Subcutaneous abdominal adipose tissue (tissue), 5 donors: Measurements from ENCODE around the gene CBL.
A peak's percentile ranks its signal among the peaks of the same experiment; 100 is the strongest.

ENCODE experiments used
- H3K27ac ChIP-seq: one replicate; pipeline ENCODE4 v1.7.0; 2013; ENCODE audit warnings: low read depth, mild to moderate bottlenecking, inconsistent platforms, low read length, moderate library complexity
- H3K27me3 ChIP-seq, 5 donors: one replicate each; pipeline ENCODE4 v1.7.0; 2013; ENCODE audit warnings: low read length in 5 of 5, inconsistent platforms in 1 of 5; ENCODE audit not compliant: control insufficient read depth in 5 of 5, insufficient read depth in 4 of 5
- H3K36me3 ChIP-seq, 5 donors: one replicate each; pipeline ENCODE4 v1.7.0; 2013; ENCODE audit warnings: low read length in 5 of 5; ENCODE audit not compliant: control insufficient read depth in 5 of 5, insufficient read depth in 5 of 5
- H3K4me1 ChIP-seq, 5 donors: one replicate each; pipeline ENCODE4 v1.7.0; 2013; ENCODE audit warnings: low read length in 5 of 5, mild to moderate bottlenecking in 3 of 5, moderate library complexity in 1 of 5; ENCODE audit not compliant: control insufficient read depth in 5 of 5, insufficient read depth in 5 of 5
- H3K4me3 ChIP-seq, 5 donors: one replicate each; pipeline ENCODE4 v1.7.0; 2013; ENCODE audit warnings: low read length in 5 of 5, low read depth in 1 of 5
- H3K9ac ChIP-seq, 5 donors: one replicate each; pipeline ENCODE4 v1.7.0; 2013; ENCODE audit warnings: low read length in 5 of 5, mild to moderate bottlenecking in 4 of 5, moderate library complexity in 3 of 5
- H3K9me3 ChIP-seq, 5 donors: one replicate each; pipeline ENCODE4 v1.7.0; 2013; ENCODE audit warnings: low read length in 5 of 5; ENCODE audit not compliant: control insufficient read depth in 5 of 5
- donor health status: healthy.
- donor health status: healthy.
- donor health status: healthy.
- donor health status: healthy.
- donor health status: healthy.

Gene CBL

GRCh38 chr11:119347940-119348605 lies 141.9 kb downstream of the CBL start:
- H3K4me1 ChIP-seq = peaks cover 4 to 29% (median 23%) of the 10 kb centered on the region in 5 donors
- H3K9ac ChIP-seq = no peak overlapping the region
- no peaks in the 10 kb centered on the region for H3K36me3 ChIP-seq
- H3K27me3 ChIP-seq = no peaks in the 10 kb centered on the region
- H3K27ac ChIP-seq = peak overlapping the region; percentile 43
- no peaks in the 10 kb centered on the region for H3K9me3 ChIP-seq
- no peak overlapping the region for H3K4me3 ChIP-seq

GRCh38 chr11:119350302-119350701 lies 144.2 kb downstream of the CBL start:
- H3K4me1 ChIP-seq = peaks cover 0 to 22% (median 15%) of the 10 kb centered on the region in 5 donors
- no peak overlapping the region for H3K27ac ChIP-seq
- no peaks in the 10 kb centered on the region for H3K36me3 ChIP-seq
- H3K4me3 ChIP-seq = no peak overlapping the region
- no peaks in the 10 kb centered on the region for H3K27me3 ChIP-seq
- H3K9ac ChIP-seq = no peak overlapping the region
- H3K9me3 ChIP-seq = no peaks in the 10 kb centered on the region

- no peaks in the 10 kb centered on the region for H3K36me3 ChIP-seq
- H3K9ac ChIP-seq = no peak overlapping the region
- H3K27ac ChIP-seq = no peak overlapping the region
- no peaks in the 10 kb centered on the region for H3K27me3 ChIP-seq
- peaks cover 0 to 22% (median 18%) of the 10 kb centered on the region in 5 donors for H3K4me1 ChIP-seq
- H3K9me3 ChIP-seq = no peaks in the 10 kb centered on the region
- no peak overlapping the region for H3K4me3 ChIP-seq
Measured at GRCh38 chr11:119351232-119351631, 145.1 kb downstream of the CBL start.

- Histone ChIP-seq H3K4me3 (no peak overlapping the region), H3K9ac (no peak overlapping the region), H3K9me3 (no peaks in the 10 kb centered on the region), H3K36me3 (no peaks in the 10 kb centered on the region), H3K27me3 (no peaks in the 10 kb centered on the region), H3K27ac (no peak overlapping the region), H3K4me1 (peaks cover 0 to 12% (median 8%) of the 10 kb centered on the region in 5 donors)
Measured at GRCh38 chr11:119352857-119353260, 146.7 kb downstream of the CBL start.

DNA sequence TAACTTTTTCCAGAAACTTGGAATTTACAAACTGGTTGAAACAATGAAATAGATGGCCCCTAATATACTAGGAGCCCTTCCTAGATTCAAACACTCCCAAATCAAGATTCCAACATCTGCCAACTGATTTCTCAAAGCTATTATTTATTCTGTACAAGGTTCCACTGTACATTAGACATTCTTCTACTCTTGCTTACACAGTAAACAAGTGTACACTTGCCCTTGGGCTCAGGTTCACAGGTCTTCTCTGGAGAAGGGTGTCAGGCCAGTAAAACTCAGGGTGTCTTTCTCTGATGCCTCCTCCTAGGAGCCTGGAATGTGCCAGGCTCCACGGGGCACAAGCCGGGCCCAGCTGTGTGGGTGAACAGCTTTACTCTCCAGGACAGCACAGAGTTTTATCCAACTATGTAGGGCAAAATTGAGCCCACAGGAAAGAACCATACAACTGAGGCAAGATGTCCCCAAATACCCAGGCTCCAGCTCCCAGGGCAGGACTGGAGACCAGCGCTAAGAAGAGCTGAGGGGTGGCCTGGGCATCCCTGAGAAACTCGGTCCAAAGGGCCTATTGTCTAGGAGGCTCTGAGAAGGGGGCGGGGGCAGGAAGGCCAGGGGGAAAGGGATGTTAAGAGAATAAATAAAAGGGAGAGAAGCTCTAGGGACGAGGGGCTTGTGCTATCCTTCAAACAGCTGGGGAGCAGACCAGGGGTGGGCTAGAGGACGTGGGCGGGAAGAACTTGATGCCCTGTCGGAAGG lies 149.1 kb downstream of the CBL start:
- H3K4me1 ChIP-seq = peaks cover 0 to 18% (median 12%) of the 10 kb centered on the region in 5 donors
- H3K36me3 ChIP-seq = no peaks in the 10 kb centered on the region
- no peaks in the 10 kb centered on the region for H3K27me3 ChIP-seq
- H3K9me3 ChIP-seq = no peaks in the 10 kb centered on the region
- H3K9ac ChIP-seq = no peak overlapping the region
- no peak overlapping the region for H3K27ac ChIP-seq
- H3K4me3 ChIP-seq = no peak overlapping the region

GRCh38 chr11:119356349-119357031 lies 150.4 kb downstream of the CBL start:
- H3K36me3 ChIP-seq = no peaks in the 10 kb centered on the region
- peak overlapping the region in 4 of 5 donors; percentile 70 to 84 (median 78) for H3K9ac ChIP-seq
- H3K4me3 ChIP-seq = peak overlapping the region in 4 of 5 donors; percentile 66 to 79 (median 76)
- H3K4me1 ChIP-seq = peaks cover 1 to 26% (median 19%) of the 10 kb centered on the region in 5 donors
- H3K27ac ChIP-seq = peak overlapping the region; percentile 50
- H3K27me3 ChIP-seq = no peaks in the 10 kb centered on the region
- H3K9me3 ChIP-seq = no peaks in the 10 kb centered on the region

- H3K27ac ChIP-seq = no peak overlapping the region
- no peaks in the 10 kb centered on the region for H3K27me3 ChIP-seq
- H3K4me3 ChIP-seq = peak overlapping the region in 2 of 5 donors; percentile 75 to 78
- no peaks in the 10 kb centered on the region for H3K36me3 ChIP-seq
- peaks cover 1 to 30% (median 19%) of the 10 kb centered on the region in 5 donors for H3K4me1 ChIP-seq
- H3K9me3 ChIP-seq = no peaks in the 10 kb centered on the region
- peak overlapping the region in 1 of 5 donors; percentile 76 for H3K9ac ChIP-seq
Measured at GRCh38 chr11:119357074-119357473, 150.9 kb downstream of the CBL start.
